ENCODE measurements around the gene NRAP.

DNA sequence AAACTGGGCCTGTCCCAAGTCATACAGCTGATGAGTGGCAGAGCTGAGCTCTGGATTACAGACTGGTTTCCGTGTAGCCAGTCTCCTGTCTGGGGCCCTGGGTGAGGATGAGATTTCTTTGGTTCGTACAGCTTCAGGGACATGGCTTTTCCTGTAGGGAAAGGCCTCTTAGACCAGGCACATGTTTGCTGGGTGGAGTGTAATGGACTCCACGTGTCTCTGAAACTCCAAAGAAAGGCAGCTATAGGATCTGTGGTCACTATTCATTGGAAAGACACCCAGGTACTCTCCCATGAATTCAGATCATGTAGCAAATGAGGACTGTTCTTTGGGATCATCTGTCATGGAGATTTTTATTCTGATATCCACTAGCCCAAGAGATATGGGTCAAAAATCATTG lies 108.6 kb downstream of the NRAP start:
- TF ChIP-seq, protein P1, sequence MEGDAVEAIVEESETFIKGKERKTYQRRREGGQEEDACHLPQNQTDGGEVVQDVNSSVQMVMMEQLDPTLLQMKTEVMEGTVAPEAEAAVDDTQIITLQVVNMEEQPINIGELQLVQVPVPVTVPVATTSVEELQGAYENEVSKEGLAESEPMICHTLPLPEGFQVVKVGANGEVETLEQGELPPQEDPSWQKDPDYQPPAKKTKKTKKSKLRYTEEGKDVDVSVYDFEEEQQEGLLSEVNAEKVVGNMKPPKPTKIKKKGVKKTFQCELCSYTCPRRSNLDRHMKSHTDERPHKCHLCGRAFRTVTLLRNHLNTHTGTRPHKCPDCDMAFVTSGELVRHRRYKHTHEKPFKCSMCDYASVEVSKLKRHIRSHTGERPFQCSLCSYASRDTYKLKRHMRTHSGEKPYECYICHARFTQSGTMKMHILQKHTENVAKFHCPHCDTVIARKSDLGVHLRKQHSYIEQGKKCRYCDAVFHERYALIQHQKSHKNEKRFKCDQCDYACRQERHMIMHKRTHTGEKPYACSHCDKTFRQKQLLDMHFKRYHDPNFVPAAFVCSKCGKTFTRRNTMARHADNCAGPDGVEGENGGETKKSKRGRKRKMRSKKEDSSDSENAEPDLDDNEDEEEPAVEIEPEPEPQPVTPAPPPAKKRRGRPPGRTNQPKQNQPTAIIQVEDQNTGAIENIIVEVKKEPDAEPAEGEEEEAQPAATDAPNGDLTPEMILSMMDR (IDR thresholded peaks at IDR 0.05), result no peak
- no peak for TF ChIP-seq POLR2A (IDR thresholded peaks at IDR 0.05)
- TF ChIP-seq POLR2AphosphoS5 (IDR thresholded peaks at IDR 0.05), result no peak
- TF ChIP-seq EP300 (IDR thresholded peaks at IDR 0.05; ENCODE audit: low read depth), result no peak

Measured in transverse colon (tissue), 4 donors.